H1 (cell line): ENCODE measurements around the gene MCM7. TPM values are rescaled to one million over a fixed set of nuclear protein-coding genes. Genes with fewer than 3 reads are reported as not detected.

ENCODE experiments used
- CTCF ChIA-PET: fragments of 300-600 bp; sonication (Branson Sonifier 250); formaldehyde crosslinking; loops from one replicate; lab custom pipeline; 2021; ENCODE audit not compliant: partially characterized antibody; lab: Charles Lee
- POLR2A ChIA-PET: fragments of 300-600 bp; sonication (Branson Sonifier 250); formaldehyde crosslinking; loops from one replicate; lab custom pipeline; 2021; ENCODE audit warnings: inconsistent platforms; ENCODE audit not compliant: partially characterized antibody; lab: Charles Lee
- DNase-seq, 2 experiments: peaks; one replicate each; pipeline versions ENCODE4 v3.0.0 to v3.0.0-alpha.2; 2010 to 2022; ENCODE audit warnings: low spot score in 2 of 2, low read depth in 1 of 2, mixed read lengths in 1 of 2
- FAIRE-seq: peaks from 2 replicates; lab custom pipeline; 2011; peaks lifted over from hg19 to GRCh38; lab: Jason Lieb, UNC
- H2AFZ ChIP-seq: 2 replicates; pipeline ENCODE4 v1.8.1; 2012; ENCODE audit warnings: low read length, inconsistent platforms
- H2AK5ac ChIP-seq: 2 replicates; pipeline ENCODE4 v1.6.1; 2013; ENCODE audit warnings: low read depth, low read length
- H2BK120ac ChIP-seq: replicated peaks from 2 replicates; pipeline ENCODE3; 2013; ENCODE audit warnings: low read depth, low read length, inconsistent platforms
- H2BK12ac ChIP-seq: 2 replicates; pipeline ENCODE4 v1.6.1; 2013; ENCODE audit warnings: low read depth, low read length
- H2BK15ac ChIP-seq: 2 replicates; pipeline ENCODE4 v1.6.1; 2013; ENCODE audit warnings: low read length
- H2BK20ac ChIP-seq: 2 replicates; pipeline ENCODE4 v1.6.1; 2013; ENCODE audit warnings: low read length
- H2BK5ac ChIP-seq: 2 replicates; pipeline ENCODE4 v1.6.1; 2013; ENCODE audit warnings: low read depth, low read length
- H3K14ac ChIP-seq: 2 replicates; pipeline ENCODE4 v1.6.1; 2013; ENCODE audit warnings: inconsistent platforms; ENCODE audit not compliant: insufficient read length
- H3K18ac ChIP-seq: 2 replicates; pipeline ENCODE4 v1.6.1; 2013; ENCODE audit warnings: low read length; ENCODE audit errors: extremely low read depth
- H3K23ac ChIP-seq: 2 replicates; pipeline ENCODE4 v1.6.1; 2013; ENCODE audit warnings: inconsistent platforms; ENCODE audit not compliant: insufficient read length
- H3K23me2 ChIP-seq: 2 replicates; pipeline ENCODE4 v1.6.1; 2013; ENCODE audit warnings: low read depth, low read length
- H3K27ac ChIP-seq: 2 replicates; pipeline ENCODE4 v1.6.1; 2011; ENCODE audit warnings: low read depth, low read length, inconsistent platforms
- H3K27me3 ChIP-seq, 4 experiments: replicated peaks in 1 of 4; 1 replicate in 1 of 4; 2 replicates in 3 of 4; pipeline versions ENCODE4 v1.6.1 to v1.8.1; 2011 to 2013; ENCODE audit warnings: low read length in 3 of 4, mild to moderate bottlenecking in 3 of 4, inconsistent platforms in 2 of 4, mixed read lengths in 2 of 4, moderate library complexity in 1 of 4; ENCODE audit not compliant: control insufficient read depth in 3 of 4, insufficient read depth in 3 of 4; ENCODE audit errors: extremely low read depth in 1 of 4
- H3K36me3 ChIP-seq, 4 experiments: 2 replicates each; pipeline versions ENCODE4 v1.6.1 to v1.8.1; 2011 to 2013; ENCODE audit warnings: mild to moderate bottlenecking in 4 of 4, low read length in 3 of 4, moderate library complexity in 2 of 4, control low read depth in 1 of 4, inconsistent platforms in 1 of 4; ENCODE audit not compliant: insufficient read depth in 4 of 4, control insufficient read depth in 2 of 4
- H3K4ac ChIP-seq: replicated peaks from 2 replicates; pipeline ENCODE3; 2013; ENCODE audit warnings: low read length, low read depth, mixed read lengths, inconsistent platforms; ENCODE audit not compliant: insufficient read length
- H3K4me1 ChIP-seq, 4 experiments: replicated peaks in 1 of 4; 1 replicate in 1 of 4; 2 replicates in 3 of 4; pipeline versions ENCODE4 v1.6.1 to v1.8.1; 2011 to 2013; ENCODE audit warnings: low read length in 3 of 4, inconsistent platforms in 2 of 4, mixed read lengths in 1 of 4; ENCODE audit not compliant: insufficient read depth in 4 of 4, control insufficient read depth in 3 of 4
- H3K4me2 ChIP-seq, 2 experiments: 2 replicates each; pipeline versions ENCODE4 v1.6.1 to v1.8.1; 2011 to 2013; ENCODE audit warnings: low read depth in 2 of 2, low read length in 2 of 2, control low read depth in 1 of 2, inconsistent platforms in 1 of 2, mild to moderate bottlenecking in 1 of 2; ENCODE audit not compliant: insufficient read depth in 1 of 2
- H3K4me3 ChIP-seq, 4 experiments: fragments of 200-600, 300-600 bp in 1 of 4; sonication (generic), shearing (Covaris generic), sonication (Bioruptor Twin) in 1 of 4; 2 replicates each; pipeline versions ENCODE4 v1.5.1 to v1.8.1; 2011 to 2016; ENCODE audit warnings: low read length in 4 of 4, low read depth in 3 of 4, control low read depth in 2 of 4, inconsistent platforms in 2 of 4, mild to moderate bottlenecking in 2 of 4, mixed read lengths in 1 of 4, moderate library complexity in 1 of 4; ENCODE audit not compliant: insufficient read depth in 2 of 4; ENCODE audit errors: extremely low read depth in 1 of 4
- H3K56ac ChIP-seq: replicated peaks from 2 replicates; pipeline ENCODE3; 2013; ENCODE audit warnings: low read depth, mild to moderate bottlenecking, mixed read lengths, low read length, inconsistent platforms; ENCODE audit not compliant: insufficient read length
- H3K79me1 ChIP-seq: 2 replicates; pipeline ENCODE4 v1.6.1; 2013; ENCODE audit warnings: low read depth, low read length, control low read depth
- H3K79me2 ChIP-seq, 2 experiments: 2 replicates each; pipeline versions ENCODE4 v1.6.1 to v1.8.1; 2012 to 2013; ENCODE audit warnings: low read length in 2 of 2, mild to moderate bottlenecking in 2 of 2, inconsistent platforms in 1 of 2; ENCODE audit not compliant: insufficient read depth in 2 of 2, control insufficient read depth in 1 of 2
- H3K9ac ChIP-seq, 4 experiments: replicated peaks in 1 of 4; 1 replicate in 1 of 4; 2 replicates in 3 of 4; pipeline versions ENCODE4 v1.6.1 to v1.8.1; 2011 to 2013; ENCODE audit warnings: low read depth in 3 of 4, low read length in 3 of 4, control low read depth in 2 of 4, mild to moderate bottlenecking in 2 of 4, moderate library complexity in 2 of 4, inconsistent platforms in 1 of 4; ENCODE audit errors: extremely low read depth in 1 of 4
- H3K9me3 ChIP-seq, 2 experiments: 2 replicates each; pipeline versions ENCODE4 v1.6.1 to v1.8.1; 2012 to 2013; ENCODE audit warnings: mild to moderate bottlenecking in 2 of 2, moderate library complexity in 2 of 2, control low read depth in 1 of 2, inconsistent platforms in 1 of 2, low read depth in 1 of 2, low read length in 1 of 2, mixed read lengths in 1 of 2; ENCODE audit not compliant: insufficient read depth in 2 of 2
- H4K20me1 ChIP-seq, 2 experiments: replicated peaks in 1 of 2; 2 replicates each; pipeline versions ENCODE3 to v1.8.1; 2011 to 2013; ENCODE audit warnings: inconsistent platforms in 2 of 2, low read length in 2 of 2, mild to moderate bottlenecking in 1 of 2; ENCODE audit not compliant: insufficient read depth in 2 of 2, control insufficient read depth in 1 of 2
- H4K5ac ChIP-seq: 2 replicates; pipeline ENCODE4 v1.6.1; 2013; ENCODE audit warnings: low read length, low read depth, mixed read lengths, inconsistent platforms; ENCODE audit not compliant: insufficient read length
- H4K8ac ChIP-seq: 2 replicates; pipeline ENCODE4 v1.8.0; 2013; ENCODE audit warnings: mild to moderate bottlenecking, moderate library complexity, low read length, inconsistent platforms; ENCODE audit not compliant: insufficient read depth; ENCODE audit errors: extremely low read depth
- H4K91ac ChIP-seq: replicated peaks from 2 replicates; pipeline ENCODE3; 2013; ENCODE audit warnings: low read length, mixed read lengths, inconsistent platforms; ENCODE audit not compliant: insufficient read length
- BCL11A ChIP-seq, 2 experiments: IDR thresholded peaks; one replicate each; pipeline ENCODE4 v1.6.1; 2011; ENCODE audit warnings: low read depth in 2 of 2, low read length in 2 of 2, mild to moderate bottlenecking in 2 of 2
- CHD1 ChIP-seq: IDR thresholded peaks from 2 replicates; pipeline ENCODE4 v1.6.1; 2012; ENCODE audit warnings: low read depth, low read length, improper control_type of control experiment
- CHD2 ChIP-seq: IDR thresholded peaks from 2 replicates; pipeline ENCODE4 v1.6.1; 2012; ENCODE audit warnings: low read length, improper control_type of control experiment
- CREB1 ChIP-seq: IDR thresholded peaks from 2 replicates; pipeline ENCODE4 v1.6.1; 2012; ENCODE audit warnings: inconsistent platforms
- CTCF ChIP-seq, 3 experiments: IDR thresholded peaks; 1 replicate in 2 of 3; 2 replicates in 1 of 3; pipeline versions ENCODE4 v1.5.1 to v1.6.1; 2011; ENCODE audit warnings: low read length in 3 of 3, mild to moderate bottlenecking in 3 of 3, inconsistent platforms in 2 of 3, low read depth in 1 of 3, moderate library complexity in 1 of 3; ENCODE audit not compliant: insufficient read depth in 1 of 3; ENCODE audit errors: control extremely low read depth in 1 of 3
- E2F6 ChIP-seq: IDR thresholded peaks from 2 replicates; pipeline ENCODE4 v1.6.1; 2012; ENCODE audit warnings: inconsistent platforms
- KDM1A ChIP-seq: fragments of 200-600, 300-600 bp; sonication (generic); IDR thresholded peaks from 2 replicates; pipeline ENCODE4 v1.7.1; 2016; ENCODE audit warnings: mild to moderate bottlenecking, low read length, borderline replicate concordance
- SP4 ChIP-seq: IDR thresholded peaks from 2 replicates; pipeline ENCODE4 v1.6.1; 2012; ENCODE audit warnings: low read length, inconsistent platforms
- WGBS, 2 experiments: shearing (Covaris generic) in 1 of 2; methylation state at CpG; one replicate each; pipeline versions ENCODE4 v1.1.6 to v1.1.7; 2013 to 2015; ENCODE audit warnings: low lambda C conversion rate in 2 of 2, mixed read lengths in 2 of 2, inconsistent platforms in 1 of 2, low coverage in 1 of 2, missing lambda C conversion rate in 1 of 2; ENCODE audit not compliant: insufficient replicate concordance in 2 of 2, insufficient coverage in 1 of 2, insufficient read length in 1 of 2; ENCODE audit errors: extremely low coverage in 1 of 2, missing lambda C conversion rate in 1 of 2; 5-methylcytosine and 5-hydroxymethylcytosine counted together
- polyA plus RNA-seq, 7 experiments: library from polyadenylated mRNA; depleted of rRNA in 3 of 7; stranded (reverse) in 5 of 7; unstranded in 2 of 7; fragments of >200 nt in 5 of 7; fragments of 200-250 nt in 2 of 7; gene quantifications; 1 replicate in 5 of 7; 2 replicates in 1 of 7; 4 replicates in 1 of 7; pipeline versions ENCODE4 v1.2.1 to v1.2.3, GENCODE V29; 2011 to 2013; ENCODE audit warnings: missing spikeins in 2 of 7, mixed read lengths in 2 of 7
- total RNA-seq: library from RNA; stranded (reverse); fragmentation: NEBNext Ultra II Directional; extraction: Animal tissue kit (Norgen Biotek cat#: 25700); gene quantifications from 2 replicates; pipeline ENCODE4 v1.2.1, GENCODE V29; 2021

MCM7 gene
- total and polyA plus RNA-seq, 2 of the 8 experiments (the other 6 are each of a cell fraction or from before 2014, with no cell fraction given): 313 to 344 TPM

GRCh38 chr7:100130608-100131453 lies 29.6 kb upstream of the MCM7 start:
- H4K5ac ChIP-seq: no peak overlapping the region
- H2BK120ac ChIP-seq: peak overlapping the region; percentile 55
- peak overlapping the region; percentile 84 for H4K91ac ChIP-seq
- no peak overlapping the region for H3K23ac ChIP-seq
- H3K23me2 ChIP-seq: peaks cover 8% of the 10 kb centered on the region; the same call in 1 of the 2 replicates
- peak overlapping the region; percentile 86 for H2AFZ ChIP-seq
- H3K4me1 ChIP-seq: peaks cover 0 to 8% (median 0%) of the 10 kb centered on the region in 4 experiments; a peak in 2 of 7 replicates
- no peaks in the 10 kb centered on the region for H3K79me1 ChIP-seq
- H3K27ac ChIP-seq: no peak overlapping the region
- no peak overlapping the region for H3K56ac ChIP-seq
- peak overlapping the region; percentile 65; the same call in 1 of the 2 replicates for H3K18ac ChIP-seq
- H3K14ac ChIP-seq: no peak overlapping the region
- peak overlapping the region in 2 of 4 experiments; percentile 11 to 43; a peak in 3 of 8 replicates for H3K4me3 ChIP-seq
- no peak overlapping the region for H4K8ac ChIP-seq
- H2BK5ac ChIP-seq: no peak overlapping the region
- H2AK5ac ChIP-seq: no peak overlapping the region
- peak overlapping the region; percentile 0 to 54; a peak in 3 of 4 replicates for H3K4me2 ChIP-seq
- no peaks in the 10 kb centered on the region for H3K79me2 ChIP-seq
- ChIA-PET POLR2A (interaction anchor here (0.6 to 4.1 kb wide), 21 partner anchors 10 to 544 kb away, joined by 3 to 68 read pairs (median 4); partner anchors contain the start of genes AP4M1, LAMTOR4, MCM7 and ZKSCAN1), CTCF (interaction anchor here (0.6 to 9.0 kb wide), 36 partner anchors 10 to 1465 kb away, joined by 3 to 108 read pairs (median 5); partner anchors contain the start of genes AP4M1, GAL3ST4, LAMTOR4 and MCM7)
- peaks cover 0 to 11% (median 0%) of the 10 kb centered on the region in 4 experiments; a peak in 2 of 7 replicates for H3K27me3 ChIP-seq
- no peaks in the 10 kb centered on the region for H3K36me3 ChIP-seq
- no peak overlapping the region for H3K4ac ChIP-seq
- H2BK20ac ChIP-seq: peak overlapping the region; percentile 61; the same call in 1 of the 2 replicates
- peak overlapping the region; percentile 88; the same call in 1 of the 2 replicates for H2BK15ac ChIP-seq
- 0 out of 7 replicates have a peak overlapping the region, but pooled peaks of 1 of the 4 experiments have one; percentile 5 for H3K9ac ChIP-seq
- FAIRE-seq: no peak
- no peak overlapping the region for H2BK12ac ChIP-seq
- peak in 1 of 2 experiments; percentile 99 for DNase-seq
- H4K20me1 ChIP-seq: no peaks in the 10 kb centered on the region
- 9% methylated on average over 24 of the region's 24 CpGs; no CpG with 5 or more reads in 1 of the 2 experiments for WGBS, 2 experiments
- no peaks in the 10 kb centered on the region for H3K9me3 ChIP-seq
- TF ChIP-seq BCL11A (IDR thresholded peaks at IDR 0.05; ENCODE audit: low read depth in 2 of 2, low read length in 2 of 2) (no peak), E2F6 (no peak), CREB1 (no peak), CTCF (IDR thresholded peaks at IDR 0.05; ENCODE audit: control extremely low read depth in 1 of 3, insufficient read depth in 1 of 3, low read depth in 1 of 3, low read length in 3 of 3) (peak; percentile 80 to 82 (median 81)), CHD1 (no peak), SP4 (no peak), CHD2 (no peak), KDM1A (0 out of 2 replicates have a peak, but pooled peaks have one; percentile 21)
